GM23338 (cell line): ENCODE results near the gene DNAJA3. TPM values are rescaled to one million over a fixed set of nuclear protein-coding genes. Genes with fewer than 3 reads are reported as not detected.

ENCODE experiments used
- ATAC-seq: fragments of 200-7000 bp; cut with Tn5 transposase; 3 replicates; pipeline ENCODE4 v1.9.1; 2020
- DNase-seq: peaks from one replicate; pipeline ENCODE4 v3.0.0-alpha.2; 2015; ENCODE audit warnings: low spot score
- H2AFZ ChIP-seq: fragments of 200-600 bp; sonication (generic); 2 replicates; pipeline ENCODE4 v1.8.0; 2016; ENCODE audit warnings: antibody characterized with exemption, mild to moderate bottlenecking, moderate library complexity
- H3F3A ChIP-seq: fragments of 200-600 bp; sonication (generic); replicated peaks from 2 replicates; pipeline ENCODE4 v1.8.0; 2017; ENCODE audit warnings: antibody characterized with exemption, mixed run types, low read depth
- H3K27ac ChIP-seq: fragments of 200-600 bp; sonication (generic); 2 replicates; pipeline ENCODE4 v1.6.1; 2016; ENCODE audit warnings: low read depth
- H3K27me3 ChIP-seq: fragments of 200-600 bp; sonication (generic); 2 replicates; pipeline ENCODE4 v1.8.0; 2016; ENCODE audit warnings: mild to moderate bottlenecking, mixed run types, moderate library complexity; ENCODE audit not compliant: insufficient read depth
- H3K36me3 ChIP-seq: fragments of 200-600 bp; sonication (generic); 2 replicates; pipeline ENCODE4 v1.8.0; 2016; ENCODE audit warnings: mild to moderate bottlenecking; ENCODE audit not compliant: insufficient read depth
- H3K4me1 ChIP-seq: fragments of 200-600 bp; sonication (generic); 2 replicates; pipeline ENCODE4 v1.8.0; 2016; ENCODE audit warnings: mild to moderate bottlenecking, moderate library complexity; ENCODE audit not compliant: insufficient read depth
- H3K4me2 ChIP-seq: fragments of 200-600 bp; sonication (generic); 2 replicates; pipeline ENCODE4 v1.7.1; 2017; ENCODE audit warnings: mixed run types
- H3K4me3 ChIP-seq: fragments of 200-600 bp; sonication (generic); 2 replicates; pipeline ENCODE4 v1.6.1; 2016; ENCODE audit warnings: mixed run types
- H3K79me2 ChIP-seq: fragments of 200-600 bp; sonication (generic); replicated peaks from 2 replicates; pipeline ENCODE4 v1.8.0; 2017; ENCODE audit warnings: mild to moderate bottlenecking; ENCODE audit not compliant: insufficient read depth
- H3K9me2 ChIP-seq: fragments of 200-600 bp; sonication (generic); 2 replicates; pipeline ENCODE4 v1.8.0; 2017; ENCODE audit not compliant: insufficient read depth
- H4K20me1 ChIP-seq: fragments of 200-600 bp; sonication (generic); replicated peaks from 2 replicates; pipeline ENCODE4 v1.8.0; 2017; ENCODE audit warnings: mild to moderate bottlenecking; ENCODE audit not compliant: insufficient read depth
- H3K27ac Mint-ChIP-seq: 2 replicates; pipeline ENCODE4 v1.8.0; 2020; ENCODE audit warnings: inconsistent platforms, mild to moderate bottlenecking, moderate library complexity, mixed read lengths
- H3K27me3 Mint-ChIP-seq: 3 replicates; pipeline ENCODE4 v1.8.0; 2022; ENCODE audit warnings: low read depth, mild to moderate bottlenecking, moderate library complexity, mixed read lengths, inconsistent platforms; ENCODE audit not compliant: insufficient read depth, poor library complexity
- H3K36me3 Mint-ChIP-seq: 3 replicates; pipeline ENCODE4 v1.8.0; 2021; ENCODE audit warnings: low read depth, mild to moderate bottlenecking, inconsistent platforms, moderate library complexity, mixed read lengths
- H3K4me1 Mint-ChIP-seq: 3 replicates; pipeline ENCODE4 v1.8.0; 2020; ENCODE audit warnings: mild to moderate bottlenecking, inconsistent platforms, mixed read lengths
- H3K4me3 Mint-ChIP-seq: 3 replicates; pipeline ENCODE4 v1.8.0; 2021; ENCODE audit warnings: moderate library complexity, mild to moderate bottlenecking, inconsistent platforms, mixed read lengths
- H3K9me3 Mint-ChIP-seq: 3 replicates; pipeline ENCODE4 v1.8.0; 2020; ENCODE audit warnings: moderate library complexity, mild to moderate bottlenecking, inconsistent platforms, mixed read lengths
- EZH2 ChIP-seq: fragments of 200-600 bp; sonication (generic); IDR thresholded peaks from one replicate; pipeline ENCODE4 v1.8.0; 2017; ENCODE audit warnings: antibody characterized with exemption, mild to moderate bottlenecking, low read depth; ENCODE audit not compliant: unreplicated experiment
- JUNB ChIP-seq: IDR thresholded peaks from one replicate; pipeline ENCODE4 v1.6.1; 2016; ENCODE audit warnings: antibody characterized with exemption; ENCODE audit not compliant: unreplicated experiment
- STAT1 ChIP-seq: IDR thresholded peaks from one replicate; pipeline ENCODE4 v1.6.1; 2016; ENCODE audit warnings: antibody characterized with exemption; ENCODE audit not compliant: unreplicated experiment
- ZNF331 ChIP-seq: fragments of 250-450 bp; sonication (Bioruptor Pico); IDR thresholded peaks from 2 replicates; pipeline ENCODE4 v1.5.0; 2020; ENCODE audit warnings: low read depth, mild to moderate bottlenecking, moderate library complexity
- polyA plus RNA-seq: library from polyadenylated mRNA; unstranded; fragments of >200 nt; fragmentation: Nextera tagmentation; extraction: Ambion mirVana; gene quantifications from 2 replicates; pipeline ENCODE4 v1.2.1, GENCODE V29; 2016
- total RNA-seq: library from RNA; depleted of rRNA; stranded (reverse); fragments of >200 nt; shearing (Covaris generic); gene quantifications from 2 replicates; pipeline ENCODE4 v1.2.3, GENCODE V29; 2014
- TF ChIP-seq, protein P1 (sequence below): fragments of 250-450 bp; sonication (Bioruptor Pico); IDR thresholded peaks from 2 replicates; pipeline ENCODE4 v1.5.0; 2020; ENCODE audit warnings: mild to moderate bottlenecking, moderate library complexity
- TF ChIP-seq, protein P2 (sequence below): IDR thresholded peaks from one replicate; pipeline ENCODE4 v1.6.1; 2018; ENCODE audit warnings: antibody characterized with exemption; ENCODE audit not compliant: unreplicated experiment
- TF ChIP-seq, protein P3 (sequence below): IDR thresholded peaks from 2 replicates; pipeline ENCODE4 v1.6.1; 2016; ENCODE audit warnings: antibody characterized with exemption

DNAJA3 gene
- total and polyA plus RNA-seq, 2 experiments from 2014 or later, result 56.3 to 75.5 TPM

- TF ChIP-seq, protein P1, sequence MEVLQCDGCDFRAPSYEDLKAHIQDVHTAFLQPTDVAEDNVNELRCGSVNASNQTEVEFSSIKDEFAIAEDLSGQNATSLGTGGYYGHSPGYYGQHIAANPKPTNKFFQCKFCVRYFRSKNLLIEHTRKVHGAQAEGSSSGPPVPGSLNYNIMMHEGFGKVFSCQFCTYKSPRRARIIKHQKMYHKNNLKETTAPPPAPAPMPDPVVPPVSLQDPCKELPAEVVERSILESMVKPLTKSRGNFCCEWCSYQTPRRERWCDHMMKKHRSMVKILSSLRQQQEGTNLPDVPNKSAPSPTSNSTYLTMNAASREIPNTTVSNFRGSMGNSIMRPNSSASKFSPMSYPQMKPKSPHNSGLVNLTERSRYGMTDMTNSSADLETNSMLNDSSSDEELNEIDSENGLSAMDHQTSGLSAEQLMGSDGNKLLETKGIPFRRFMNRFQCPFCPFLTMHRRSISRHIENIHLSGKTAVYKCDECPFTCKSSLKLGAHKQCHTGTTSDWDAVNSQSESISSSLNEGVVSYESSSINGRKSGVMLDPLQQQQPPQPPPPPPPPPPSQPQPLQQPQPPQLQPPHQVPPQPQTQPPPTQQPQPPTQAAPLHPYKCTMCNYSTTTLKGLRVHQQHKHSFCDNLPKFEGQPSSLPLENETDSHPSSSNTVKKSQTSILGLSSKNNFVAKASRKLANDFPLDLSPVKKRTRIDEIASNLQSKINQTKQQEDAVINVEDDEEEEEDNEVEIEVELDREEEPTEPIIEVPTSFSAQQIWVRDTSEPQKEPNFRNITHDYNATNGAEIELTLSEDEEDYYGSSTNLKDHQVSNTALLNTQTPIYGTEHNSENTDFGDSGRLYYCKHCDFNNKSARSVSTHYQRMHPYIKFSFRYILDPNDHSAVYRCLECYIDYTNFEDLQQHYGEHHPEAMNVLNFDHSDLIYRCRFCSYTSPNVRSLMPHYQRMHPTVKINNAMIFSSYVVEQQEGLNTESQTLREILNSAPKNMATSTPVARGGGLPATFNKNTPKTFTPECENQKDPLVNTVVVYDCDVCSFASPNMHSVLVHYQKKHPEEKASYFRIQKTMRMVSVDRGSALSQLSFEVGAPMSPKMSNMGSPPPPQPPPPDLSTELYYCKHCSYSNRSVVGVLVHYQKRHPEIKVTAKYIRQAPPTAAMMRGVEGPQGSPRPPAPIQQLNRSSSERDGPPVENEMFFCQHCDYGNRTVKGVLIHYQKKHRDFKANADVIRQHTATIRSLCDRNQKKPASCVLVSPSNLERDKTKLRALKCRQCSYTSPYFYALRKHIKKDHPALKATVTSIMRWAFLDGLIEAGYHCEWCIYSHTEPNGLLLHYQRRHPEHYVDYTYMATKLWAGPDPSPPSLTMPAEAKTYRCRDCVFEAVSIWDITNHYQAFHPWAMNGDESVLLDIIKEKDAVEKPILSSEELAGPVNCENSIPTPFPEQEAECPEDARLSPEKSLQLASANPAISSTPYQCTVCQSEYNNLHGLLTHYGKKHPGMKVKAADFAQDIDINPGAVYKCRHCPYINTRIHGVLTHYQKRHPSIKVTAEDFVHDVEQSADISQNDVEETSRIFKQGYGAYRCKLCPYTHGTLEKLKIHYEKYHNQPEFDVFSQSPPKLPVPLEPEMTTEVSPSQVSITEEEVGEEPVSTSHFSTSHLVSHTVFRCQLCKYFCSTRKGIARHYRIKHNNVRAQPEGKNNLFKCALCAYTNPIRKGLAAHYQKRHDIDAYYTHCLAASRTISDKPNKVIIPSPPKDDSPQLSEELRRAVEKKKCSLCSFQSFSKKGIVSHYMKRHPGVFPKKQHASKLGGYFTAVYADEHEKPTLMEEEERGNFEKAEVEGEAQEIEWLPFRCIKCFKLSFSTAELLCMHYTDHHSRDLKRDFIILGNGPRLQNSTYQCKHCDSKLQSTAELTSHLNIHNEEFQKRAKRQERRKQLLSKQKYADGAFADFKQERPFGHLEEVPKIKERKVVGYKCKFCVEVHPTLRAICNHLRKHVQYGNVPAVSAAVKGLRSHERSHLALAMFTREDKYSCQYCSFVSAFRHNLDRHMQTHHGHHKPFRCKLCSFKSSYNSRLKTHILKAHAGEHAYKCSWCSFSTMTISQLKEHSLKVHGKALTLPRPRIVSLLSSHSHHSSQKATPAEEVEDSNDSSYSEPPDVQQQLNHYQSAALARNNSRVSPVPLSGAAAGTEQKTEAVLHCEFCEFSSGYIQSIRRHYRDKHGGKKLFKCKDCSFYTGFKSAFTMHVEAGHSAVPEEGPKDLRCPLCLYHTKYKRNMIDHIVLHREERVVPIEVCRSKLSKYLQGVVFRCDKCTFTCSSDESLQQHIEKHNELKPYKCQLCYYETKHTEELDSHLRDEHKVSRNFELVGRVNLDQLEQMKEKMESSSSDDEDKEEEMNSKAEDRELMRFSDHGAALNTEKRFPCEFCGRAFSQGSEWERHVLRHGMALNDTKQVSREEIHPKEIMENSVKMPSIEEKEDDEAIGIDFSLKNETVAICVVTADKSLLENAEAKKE (CRISPR knock-in tag), result no peak
- TF ChIP-seq JUNB, result no peak
Observed at GRCh38 chr16:4442371-4442770, 16.7 kb downstream of the DNAJA3 start (continued).

DNA sequence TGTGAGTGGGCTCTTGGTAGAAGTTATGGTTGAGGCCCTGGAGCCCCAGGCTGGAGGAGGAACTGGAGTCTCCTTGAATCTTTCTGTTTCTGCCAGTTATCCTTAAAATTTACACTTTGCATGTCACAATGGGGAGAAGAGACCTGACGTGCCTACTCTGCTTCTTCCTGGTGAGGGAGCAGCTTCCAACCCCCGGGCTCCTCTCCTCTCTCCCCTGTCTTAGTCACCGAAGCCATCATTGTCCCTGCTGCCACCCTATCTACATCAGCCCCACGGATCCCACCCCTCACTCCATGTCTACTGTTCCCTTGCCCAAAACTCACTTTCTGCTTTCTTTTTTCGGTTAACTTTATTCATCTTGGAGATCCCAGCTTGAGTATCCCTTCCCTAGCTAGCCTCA is 17.6 kb downstream of the DNAJA3 start:
- no peaks in the 10 kb centered on the region for H3K79me2 ChIP-seq
- H4K20me1 ChIP-seq, result 0 out of 2 replicates have a peak, but pooled peaks cover 3% of the 10 kb centered on the region
- H3K36me3 Mint-ChIP-seq, result peaks cover 84% of the 10 kb centered on the region
- H3K4me1 ChIP-seq, result no peaks in the 10 kb centered on the region
- no peaks in the 10 kb centered on the region for H3K9me3 Mint-ChIP-seq
- H3K27me3 ChIP-seq, result no peaks in the 10 kb centered on the region
- H3K9me2 ChIP-seq, result no peaks in the 10 kb centered on the region
- no peak overlapping the region for H2AFZ ChIP-seq
- 0 out of 2 replicates have a peak, but pooled peaks cover 2% of the 10 kb centered on the region for H3F3A ChIP-seq
- no peaks in the 10 kb centered on the region for H3K4me1 Mint-ChIP-seq
- no peak overlapping the region for H3K4me3 ChIP-seq
- H3K4me2 ChIP-seq, result no peak overlapping the region
- TF ChIP-seq, protein P2, sequence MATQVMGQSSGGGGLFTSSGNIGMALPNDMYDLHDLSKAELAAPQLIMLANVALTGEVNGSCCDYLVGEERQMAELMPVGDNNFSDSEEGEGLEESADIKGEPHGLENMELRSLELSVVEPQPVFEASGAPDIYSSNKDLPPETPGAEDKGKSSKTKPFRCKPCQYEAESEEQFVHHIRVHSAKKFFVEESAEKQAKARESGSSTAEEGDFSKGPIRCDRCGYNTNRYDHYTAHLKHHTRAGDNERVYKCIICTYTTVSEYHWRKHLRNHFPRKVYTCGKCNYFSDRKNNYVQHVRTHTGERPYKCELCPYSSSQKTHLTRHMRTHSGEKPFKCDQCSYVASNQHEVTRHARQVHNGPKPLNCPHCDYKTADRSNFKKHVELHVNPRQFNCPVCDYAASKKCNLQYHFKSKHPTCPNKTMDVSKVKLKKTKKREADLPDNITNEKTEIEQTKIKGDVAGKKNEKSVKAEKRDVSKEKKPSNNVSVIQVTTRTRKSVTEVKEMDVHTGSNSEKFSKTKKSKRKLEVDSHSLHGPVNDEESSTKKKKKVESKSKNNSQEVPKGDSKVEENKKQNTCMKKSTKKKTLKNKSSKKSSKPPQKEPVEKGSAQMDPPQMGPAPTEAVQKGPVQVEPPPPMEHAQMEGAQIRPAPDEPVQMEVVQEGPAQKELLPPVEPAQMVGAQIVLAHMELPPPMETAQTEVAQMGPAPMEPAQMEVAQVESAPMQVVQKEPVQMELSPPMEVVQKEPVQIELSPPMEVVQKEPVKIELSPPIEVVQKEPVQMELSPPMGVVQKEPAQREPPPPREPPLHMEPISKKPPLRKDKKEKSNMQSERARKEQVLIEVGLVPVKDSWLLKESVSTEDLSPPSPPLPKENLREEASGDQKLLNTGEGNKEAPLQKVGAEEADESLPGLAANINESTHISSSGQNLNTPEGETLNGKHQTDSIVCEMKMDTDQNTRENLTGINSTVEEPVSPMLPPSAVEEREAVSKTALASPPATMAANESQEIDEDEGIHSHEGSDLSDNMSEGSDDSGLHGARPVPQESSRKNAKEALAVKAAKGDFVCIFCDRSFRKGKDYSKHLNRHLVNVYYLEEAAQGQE, result no peak
- TF ChIP-seq EZH2 (no peak), ZNF331 (CRISPR knock-in tag) (no peak), STAT1 (no peak)
- TF ChIP-seq, protein P3, sequence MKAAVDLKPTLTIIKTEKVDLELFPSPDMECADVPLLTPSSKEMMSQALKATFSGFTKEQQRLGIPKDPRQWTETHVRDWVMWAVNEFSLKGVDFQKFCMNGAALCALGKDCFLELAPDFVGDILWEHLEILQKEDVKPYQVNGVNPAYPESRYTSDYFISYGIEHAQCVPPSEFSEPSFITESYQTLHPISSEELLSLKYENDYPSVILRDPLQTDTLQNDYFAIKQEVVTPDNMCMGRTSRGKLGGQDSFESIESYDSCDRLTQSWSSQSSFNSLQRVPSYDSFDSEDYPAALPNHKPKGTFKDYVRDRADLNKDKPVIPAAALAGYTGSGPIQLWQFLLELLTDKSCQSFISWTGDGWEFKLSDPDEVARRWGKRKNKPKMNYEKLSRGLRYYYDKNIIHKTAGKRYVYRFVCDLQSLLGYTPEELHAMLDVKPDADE, result no peak
- H3K27ac ChIP-seq, result no peak overlapping the region
- no peak for DNase-seq
- ATAC-seq, result no peak
- no peak overlapping the region for H3K27ac Mint-ChIP-seq
- no peak overlapping the region for H3K4me3 Mint-ChIP-seq
- H3K27me3 Mint-ChIP-seq, result peaks cover 10% of the 10 kb centered on the region
- H3K36me3 ChIP-seq, result peaks cover 54% of the 10 kb centered on the region
